ENCODE data around the gene ZNF354B.
"Not testable (repeated sequence)": the region's sequence is repeated elsewhere in the genome, so short reads cannot be mapped to it uniquely, and the experiment has no call there.

Gene ZNF354B

DNA sequence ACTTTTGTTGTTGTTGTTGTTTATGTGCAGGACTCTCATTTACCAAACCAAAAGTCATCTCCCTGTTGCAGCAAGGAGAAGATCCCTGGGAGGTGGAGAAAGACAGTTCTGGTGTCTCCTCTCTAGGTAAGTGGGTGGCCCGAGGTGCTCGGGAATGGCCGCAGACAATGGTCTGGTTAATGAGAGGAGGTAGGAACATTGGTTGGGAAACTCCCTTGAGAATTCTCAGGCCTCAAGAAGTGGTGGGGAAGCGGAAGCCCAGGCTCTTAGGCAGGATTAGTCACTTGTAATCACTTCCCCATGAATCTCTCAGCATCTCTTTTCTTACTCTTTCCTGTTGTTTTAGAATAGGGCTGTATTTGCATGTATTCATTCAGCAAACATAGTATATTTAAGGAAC, 7.2 kb downstream of the ZNF354B start:
- Histone ChIP-seq H3K36me3 (peaks cover 33% of the 10 kb centered on the region), H3K27ac (no peak overlapping the region), H3K4me3 (ENCODE audit: low read depth in 1 of 2, low read length in 1 of 2) (no peak overlapping the region), H3K9me3 (no peaks in the 10 kb centered on the region), H3K4me1 (ENCODE audit: control insufficient read depth in 1 of 2, insufficient read depth in 1 of 2, low read depth in 1 of 2, low read length in 1 of 2) (no peaks in the 10 kb centered on the region), H3K27me3 (no peaks in the 10 kb centered on the region)
- TF ChIP-seq, protein P1, sequence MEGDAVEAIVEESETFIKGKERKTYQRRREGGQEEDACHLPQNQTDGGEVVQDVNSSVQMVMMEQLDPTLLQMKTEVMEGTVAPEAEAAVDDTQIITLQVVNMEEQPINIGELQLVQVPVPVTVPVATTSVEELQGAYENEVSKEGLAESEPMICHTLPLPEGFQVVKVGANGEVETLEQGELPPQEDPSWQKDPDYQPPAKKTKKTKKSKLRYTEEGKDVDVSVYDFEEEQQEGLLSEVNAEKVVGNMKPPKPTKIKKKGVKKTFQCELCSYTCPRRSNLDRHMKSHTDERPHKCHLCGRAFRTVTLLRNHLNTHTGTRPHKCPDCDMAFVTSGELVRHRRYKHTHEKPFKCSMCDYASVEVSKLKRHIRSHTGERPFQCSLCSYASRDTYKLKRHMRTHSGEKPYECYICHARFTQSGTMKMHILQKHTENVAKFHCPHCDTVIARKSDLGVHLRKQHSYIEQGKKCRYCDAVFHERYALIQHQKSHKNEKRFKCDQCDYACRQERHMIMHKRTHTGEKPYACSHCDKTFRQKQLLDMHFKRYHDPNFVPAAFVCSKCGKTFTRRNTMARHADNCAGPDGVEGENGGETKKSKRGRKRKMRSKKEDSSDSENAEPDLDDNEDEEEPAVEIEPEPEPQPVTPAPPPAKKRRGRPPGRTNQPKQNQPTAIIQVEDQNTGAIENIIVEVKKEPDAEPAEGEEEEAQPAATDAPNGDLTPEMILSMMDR (IDR thresholded peaks at IDR 0.05), result no peak

DNA sequence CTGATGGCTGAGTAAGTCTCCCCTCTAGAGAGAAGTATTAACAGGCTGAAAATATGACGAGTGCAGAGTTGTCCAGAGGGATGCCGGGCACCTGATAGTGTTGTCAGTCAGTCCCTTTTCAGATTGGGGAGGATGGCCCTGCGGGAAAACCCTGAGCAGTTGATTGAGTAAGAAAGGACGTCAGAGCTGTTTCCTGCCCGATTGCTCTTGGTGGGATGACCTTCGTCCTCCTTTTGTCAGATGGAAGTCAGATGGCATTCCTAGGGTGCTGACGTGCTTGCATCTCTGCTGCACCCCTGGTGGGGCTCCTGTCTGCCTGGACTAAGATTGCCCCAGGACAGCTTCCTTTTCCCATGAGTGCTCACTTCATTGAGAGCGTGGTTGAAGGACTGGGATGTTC, 9.8 kb downstream of the ZNF354B start:
- no peak overlapping the region for H3K27ac ChIP-seq
- H3K4me3 ChIP-seq (ENCODE audit: low read depth in 1 of 2, low read length in 1 of 2), result no peak overlapping the region
- no peaks in the 10 kb centered on the region for H3K4me1 ChIP-seq (ENCODE audit: control insufficient read depth in 1 of 2, insufficient read depth in 1 of 2, low read depth in 1 of 2, low read length in 1 of 2)
- TF ChIP-seq, protein P1 (IDR thresholded peaks at IDR 0.05), result no peak
- H3K27me3 ChIP-seq, result no peaks in the 10 kb centered on the region
- peaks cover 24% of the 10 kb centered on the region for H3K36me3 ChIP-seq
- peaks cover 7% of the 10 kb centered on the region for H3K9me3 ChIP-seq

DNA sequence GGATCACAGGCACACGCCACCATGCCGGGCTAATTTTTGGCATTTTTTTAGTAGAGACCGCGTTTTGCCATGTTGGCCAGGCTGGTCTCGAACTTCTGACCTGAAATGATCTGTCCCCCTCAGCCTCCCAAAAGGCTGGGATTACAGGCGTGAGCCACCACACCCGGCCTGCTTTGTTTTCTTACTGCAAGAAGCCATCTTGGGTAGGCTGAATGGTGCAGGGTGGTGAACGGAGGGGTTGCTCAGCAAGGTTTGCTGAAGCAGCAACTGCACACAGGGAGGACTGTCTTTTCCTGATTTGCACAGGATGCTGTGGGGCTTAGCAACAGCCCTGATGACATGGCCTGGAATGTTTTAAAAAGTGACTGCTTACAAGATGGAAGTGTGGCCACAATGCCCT, 10.7 kb downstream of the ZNF354B start:
- H3K4me1 ChIP-seq (ENCODE audit: control insufficient read depth in 1 of 2, insufficient read depth in 1 of 2, low read depth in 1 of 2, low read length in 1 of 2), result no peaks in the 10 kb centered on the region
- no peaks in the 10 kb centered on the region for H3K27me3 ChIP-seq
- H3K9me3 ChIP-seq, result peaks cover 13% of the 10 kb centered on the region
- H3K27ac ChIP-seq, result no peak overlapping the region
- TF ChIP-seq, protein P1 (IDR thresholded peaks at IDR 0.05), result no peak
- peaks cover 22% of the 10 kb centered on the region for H3K36me3 ChIP-seq
- no peak overlapping the region for H3K4me3 ChIP-seq (ENCODE audit: low read depth in 1 of 2, low read length in 1 of 2)

DNA sequence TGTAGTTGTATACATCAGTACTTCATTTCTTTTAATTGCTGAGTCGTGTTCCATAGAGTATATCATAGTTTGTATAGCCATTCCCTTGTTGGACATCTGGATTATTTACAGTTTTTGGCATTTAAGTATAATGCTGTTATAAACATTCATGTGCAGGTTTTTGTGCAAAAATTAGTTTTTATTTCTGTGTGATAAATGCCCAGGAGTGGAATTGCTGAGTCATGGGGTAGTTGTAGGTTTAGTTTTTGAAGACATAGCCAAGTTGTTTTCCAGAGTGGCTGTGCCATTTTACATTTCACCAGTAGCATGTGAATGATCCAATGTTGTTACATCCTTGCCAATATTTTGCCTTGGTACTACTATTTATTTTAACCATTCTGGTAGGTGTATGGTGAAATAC, 12.5 kb downstream of the ZNF354B start:
- Histone ChIP-seq H3K9me3 (peaks cover 22% of the 10 kb centered on the region), H3K4me3 (ENCODE audit: low read depth in 1 of 2, low read length in 1 of 2) (no peak overlapping the region), H3K36me3 (peaks cover 6% of the 10 kb centered on the region), H3K4me1 (ENCODE audit: control insufficient read depth in 1 of 2, insufficient read depth in 1 of 2, low read depth in 1 of 2, low read length in 1 of 2) (no peaks in the 10 kb centered on the region), H3K27ac (no peak overlapping the region), H3K27me3 (no peaks in the 10 kb centered on the region)
- TF ChIP-seq, protein P1 (IDR thresholded peaks at IDR 0.05), result no peak

DNA sequence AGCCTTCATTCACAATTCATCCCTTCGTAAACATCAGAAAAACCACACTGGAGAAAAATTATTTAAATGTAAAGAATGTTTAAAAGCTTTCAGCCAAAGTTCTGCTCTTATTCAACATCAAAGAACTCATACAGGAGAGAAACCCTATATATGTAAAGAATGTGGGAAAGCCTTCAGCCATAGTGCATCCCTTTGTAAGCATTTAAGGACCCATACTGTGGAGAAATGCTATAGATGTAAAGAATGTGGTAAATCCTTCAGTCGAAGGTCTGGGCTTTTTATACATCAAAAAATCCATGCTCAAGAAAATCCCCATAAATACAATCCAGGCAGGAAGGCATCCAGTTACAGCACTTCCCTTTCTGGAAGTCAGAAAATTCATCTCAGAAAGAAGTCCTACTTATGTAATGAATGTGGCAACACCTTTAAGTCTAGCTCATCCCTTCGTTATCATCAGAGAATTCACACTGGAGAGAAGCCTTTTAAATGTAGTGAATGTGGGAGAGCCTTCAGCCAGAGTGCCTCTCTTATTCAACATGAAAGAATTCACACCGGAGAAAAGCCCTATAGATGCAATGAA, 23.5 kb downstream of the ZNF354B start:
- not testable (repeated sequence) for H3K27ac ChIP-seq; H3K27me3 ChIP-seq; H3K4me3 ChIP-seq (ENCODE audit: low read depth in 1 of 2, low read length in 1 of 2); H3K4me1 ChIP-seq (ENCODE audit: control insufficient read depth in 1 of 2, insufficient read depth in 1 of 2, low read depth in 1 of 2, low read length in 1 of 2); H3K36me3 ChIP-seq
- peaks cover 52% of the 10 kb centered on the region for H3K9me3 ChIP-seq

DNA sequence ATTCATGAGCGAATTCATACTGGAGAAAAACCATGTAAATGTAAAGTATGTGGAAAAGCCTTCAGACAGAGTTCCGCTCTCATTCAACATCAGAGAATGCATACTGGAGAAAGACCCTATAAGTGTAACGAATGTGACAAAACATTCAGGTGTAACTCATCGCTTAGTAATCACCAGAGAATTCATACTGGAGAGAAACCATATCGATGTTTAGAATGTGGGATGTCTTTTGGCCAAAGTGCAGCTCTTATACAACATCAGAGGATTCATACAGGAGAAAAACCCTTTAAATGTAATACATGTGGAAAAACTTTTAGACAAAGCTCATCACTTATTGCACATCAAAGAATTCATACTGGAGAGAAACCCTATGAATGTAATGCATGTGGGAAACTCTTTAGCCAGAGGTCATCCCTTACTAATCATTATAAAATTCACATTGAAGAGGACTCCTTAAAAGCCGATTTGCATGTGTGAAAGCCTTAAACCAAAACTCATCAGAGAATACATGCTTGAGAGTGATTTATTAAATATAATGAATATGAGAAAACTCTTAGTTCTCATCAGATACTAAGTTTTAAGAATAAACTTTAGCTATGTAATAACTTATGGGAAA, 24.2 kb downstream of the ZNF354B start:
- TF ChIP-seq, protein P1 (IDR thresholded peaks at IDR 0.05), result no peak
- H3K4me3 ChIP-seq (ENCODE audit: low read depth in 1 of 2, low read length in 1 of 2), result no peak overlapping the region
- no peak overlapping the region for H3K27ac ChIP-seq
- H3K4me1 ChIP-seq (ENCODE audit: control insufficient read depth in 1 of 2, insufficient read depth in 1 of 2, low read depth in 1 of 2, low read length in 1 of 2), result no peaks in the 10 kb centered on the region
- peaks cover 52% of the 10 kb centered on the region for H3K9me3 ChIP-seq
- H3K36me3 ChIP-seq, result no peaks in the 10 kb centered on the region
- no peaks in the 10 kb centered on the region for H3K27me3 ChIP-seq
